Measurements from ENCODE around the gene PPM1D.
A peak's percentile ranks its signal among the peaks of the same experiment; 100 is the strongest.
"Not testable (repeated sequence)": the region's sequence is repeated elsewhere in the genome, so short reads cannot be mapped to it uniquely, and the experiment has no call there.

The PPM1D gene

GRCh38 chr17:60623415-60623814 is 23.4 kb downstream of the PPM1D start:
- DNase-seq, result no peak

GRCh38 chr17:60627124-60627523 is 27.1 kb downstream of the PPM1D start:
- DNase-seq, result no peak

GRCh38 chr17:60628252-60628889 is 28.4 kb downstream of the PPM1D start:
- DNase-seq, result no peak

- no peak for DNase-seq
Measured at GRCh38 chr17:60629120-60629519, 29.1 kb downstream of the PPM1D start.

- no peak for DNase-seq
Measured at GRCh38 chr17:60630352-60630751, 30.4 kb downstream of the PPM1D start.

GRCh38 chr17:60631119-60631518 is 31.1 kb downstream of the PPM1D start:
- DNase-seq, result no peak

GRCh38 chr17:60637683-60638082 is 37.7 kb downstream of the PPM1D start:
- DNase-seq, result no peak

GRCh38 chr17:60639019-60639330 is 39.0 kb downstream of the PPM1D start:
- no peak for DNase-seq

- DNase-seq, result no peak
Measured at GRCh38 chr17:60640503-60640902, 40.5 kb downstream of the PPM1D start.

GRCh38 chr17:60641126-60641525 is 41.1 kb downstream of the PPM1D start:
- no peak for DNase-seq

GRCh38 chr17:60641810-60642220 is 41.8 kb downstream of the PPM1D start:
- peak; percentile 52 for DNase-seq

- DNase-seq, result no peak
Measured at GRCh38 chr17:60645918-60646523, 46.0 kb downstream of the PPM1D start.

GRCh38 chr17:60646701-60647100 is 46.7 kb downstream of the PPM1D start:
- DNase-seq, result no peak

- no peak for DNase-seq
Measured at GRCh38 chr17:60647705-60648104, 47.7 kb downstream of the PPM1D start.

GRCh38 chr17:60652454-60653247 is 52.7 kb downstream of the PPM1D start:
- DNase-seq, result no peak

GRCh38 chr17:60653569-60653968 is 53.6 kb downstream of the PPM1D start:
- no peak for DNase-seq

GRCh38 chr17:60656499-60656898 is 56.5 kb downstream of the PPM1D start:
- no peak for DNase-seq

- no peak for DNase-seq
Measured at GRCh38 chr17:60659156-60659555, 59.2 kb downstream of the PPM1D start.

GRCh38 chr17:60661489-60661888 is 61.5 kb downstream of the PPM1D start:
- no peak for DNase-seq

- DNase-seq, result no peak
Measured at GRCh38 chr17:60664022-60664421, 64.0 kb downstream of the PPM1D start.

- DNase-seq, result no peak
Measured at GRCh38 chr17:60665602-60666001, 65.6 kb downstream of the PPM1D start.

GRCh38 chr17:60668741-60669140 is 68.7 kb downstream of the PPM1D start:
- not testable (repeated sequence) for DNase-seq

- no peak for DNase-seq
Measured at GRCh38 chr17:60671482-60671881, 71.5 kb downstream of the PPM1D start.

GRCh38 chr17:60674637-60675036 is 74.6 kb downstream of the PPM1D start:
- not testable (repeated sequence) for DNase-seq
